ENCODE data around the gene CFC1. TPM values are rescaled to one million over a fixed set of nuclear protein-coding genes. Genes with fewer than 3 reads are reported as not detected.
"Not testable (repeated sequence)": the region's sequence is repeated elsewhere in the genome, so short reads cannot be mapped to it uniquely, and the experiment has no call there.

CFC1 gene
- polyA plus RNA-seq, 1 donor from 2014 or later = not detected

DNA sequence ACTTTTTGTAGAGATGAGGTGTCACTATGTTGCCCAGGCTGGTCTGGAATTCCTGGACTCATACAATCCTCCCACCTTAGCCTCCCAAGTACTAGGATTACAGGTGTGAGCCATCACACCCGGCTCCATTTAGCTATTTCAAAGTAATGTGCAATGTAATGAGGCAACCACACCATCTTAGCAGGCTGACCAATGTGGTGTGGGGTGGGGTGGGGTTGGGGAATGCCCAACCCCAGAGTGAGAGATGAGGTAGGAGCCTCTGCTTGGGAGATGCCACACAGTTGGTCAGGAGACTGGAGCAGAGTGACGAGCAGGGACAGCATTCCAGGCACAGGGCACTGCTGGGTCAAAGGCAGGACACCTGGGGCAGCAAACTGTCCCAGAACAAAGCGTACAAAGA is 51.0 kb downstream of the CFC1 start:
- H3K4me3 Mint-ChIP-seq, H3K27me3 Mint-ChIP-seq, H3K27ac Mint-ChIP-seq, H3K36me3 Mint-ChIP-seq, H3K4me1 Mint-ChIP-seq, H3K9me3 Mint-ChIP-seq: not testable (repeated sequence)

GRCh38 chr2:130544978-130545377 is 54.4 kb downstream of the CFC1 start:
- H3K4me3 Mint-ChIP-seq, H3K27me3 Mint-ChIP-seq, H3K4me1 Mint-ChIP-seq, H3K9me3 Mint-ChIP-seq, H3K36me3 Mint-ChIP-seq, H3K27ac Mint-ChIP-seq: not testable (repeated sequence)

- H3K36me3 Mint-ChIP-seq, H3K27me3 Mint-ChIP-seq, H3K4me1 Mint-ChIP-seq, H3K27ac Mint-ChIP-seq, H3K9me3 Mint-ChIP-seq, H3K4me3 Mint-ChIP-seq: not testable (repeated sequence)
These were observed 55.4 kb downstream of the CFC1 start for GRCh38 chr2:130543785-130544528.

DNA sequence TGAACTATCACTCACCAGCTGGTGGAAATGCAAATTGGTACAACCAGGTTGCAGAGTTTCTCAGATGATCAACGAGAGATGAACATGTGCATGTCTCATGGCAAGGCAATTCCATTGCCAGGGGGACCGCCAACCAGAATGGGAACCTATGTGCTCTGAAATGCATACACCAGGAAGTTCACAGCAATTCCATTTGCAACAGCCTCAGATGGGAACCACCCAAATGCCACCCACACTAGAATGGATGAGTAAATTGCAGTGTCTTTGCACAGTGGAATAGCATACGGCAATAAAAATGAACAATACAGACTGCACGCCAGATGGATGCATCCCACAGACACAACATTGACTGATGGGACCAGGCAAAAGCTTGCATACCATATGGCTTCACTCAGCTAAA is 56.6 kb downstream of the CFC1 start:
- not testable (repeated sequence) for H3K4me1 Mint-ChIP-seq, H3K27ac Mint-ChIP-seq, H3K4me3 Mint-ChIP-seq, H3K9me3 Mint-ChIP-seq, H3K27me3 Mint-ChIP-seq, H3K36me3 Mint-ChIP-seq

Other genes with a start within 250 kb of the CFC1 start
- 124 TPM for gene PTPN18, start 243.5 kb downstream of the CFC1 start, polyA plus RNA-seq
- gene POTEI, start 90.2 kb downstream of the CFC1 start, polyA plus RNA-seq = not detected
- not detected for gene CFC1B, start 78.4 kb downstream of the CFC1 start, polyA plus RNA-seq
- not detected for gene POTEJ, start 11.9 kb upstream of the CFC1 start, polyA plus RNA-seq
- not detected for gene GPR148, start 129.5 kb upstream of the CFC1 start, polyA plus RNA-seq
- gene AMER3, start 156.0 kb upstream of the CFC1 start, polyA plus RNA-seq = not detected
- gene ARHGEF4, start 237.3 kb upstream of the CFC1 start, polyA plus RNA-seq = 0.24 TPM